A673 (cell line): Measurements from ENCODE around the gene MC3R. TPM values are rescaled to one million over a fixed set of nuclear protein-coding genes. Genes with fewer than 3 reads are reported as not detected.

Experiments used
- BruUV-seq: library from RNA; stranded (reverse); fragments of 400-500 nt; replicated peaks from 2 replicates; lab custom pipeline; 2021; lab: Mats Ljungman, UMichigan
- CTCF ChIA-PET: fragments of 300-600 bp; sonication (Branson Sonifier 250); formaldehyde crosslinking; loops from one replicate; lab custom pipeline; 2022; ENCODE audit warnings: antibody characterized with exemption; lab: Charles Lee
- POLR2A ChIA-PET: fragments of 300-600 bp; sonication (Branson Sonifier 250); formaldehyde crosslinking; loops from one replicate; lab custom pipeline; 2022; ENCODE audit warnings: antibody characterized with exemption; ENCODE audit not compliant: low non-redundant PET; lab: Charles Lee
- DNase-seq: peaks from one replicate; pipeline ENCODE4 v3.0.0-alpha.2; 2015; ENCODE audit warnings: low spot score
- H3K27ac ChIP-seq: fragments of 200-600 bp; sonication (generic); 2 replicates; pipeline ENCODE4 v1.5.1; 2016; ENCODE audit warnings: mixed run types, low read depth, mild to moderate bottlenecking, mixed read lengths, antibody characterized with exemption, low read length; ENCODE audit not compliant: poor library complexity, severe bottlenecking
- H3K27me3 ChIP-seq: fragments of 200-600 bp; sonication (generic); replicated peaks from 2 replicates; pipeline ENCODE4 v1.6.1; 2017; ENCODE audit warnings: mixed run types, low read depth, mild to moderate bottlenecking, mixed read lengths, antibody characterized with exemption, low read length; ENCODE audit not compliant: insufficient read depth, poor library complexity
- H3K36me3 ChIP-seq: fragments of 200-600 bp; sonication (generic); 2 replicates; pipeline ENCODE4 v1.6.1; 2016; ENCODE audit warnings: mixed run types, mild to moderate bottlenecking, mixed read lengths, antibody characterized with exemption, low read length; ENCODE audit not compliant: insufficient read depth, poor library complexity, severe bottlenecking
- H3K4me1 ChIP-seq: fragments of 200-600 bp; sonication (generic); 2 replicates; pipeline ENCODE4 v1.6.1; 2017; ENCODE audit warnings: mixed run types, mild to moderate bottlenecking, mixed read lengths, antibody characterized with exemption, low read length; ENCODE audit not compliant: insufficient read depth, poor library complexity, severe bottlenecking
- H3K4me3 ChIP-seq: fragments of 200-600 bp; sonication (generic); 2 replicates; pipeline ENCODE4 v1.5.1; 2016; ENCODE audit warnings: low read depth, mixed run types, mild to moderate bottlenecking, mixed read lengths, low read length; ENCODE audit not compliant: poor library complexity, severe bottlenecking
- H3K9me3 ChIP-seq: fragments of 200-600 bp; sonication (generic); 2 replicates; pipeline ENCODE4 v1.6.1; 2016; ENCODE audit warnings: mixed run types, low read depth, mild to moderate bottlenecking, mixed read lengths, antibody characterized with exemption, low read length; ENCODE audit not compliant: poor library complexity, severe bottlenecking
- CTCF ChIP-seq: fragments of 300-800, 200-600 bp; sonication (generic); conservative IDR thresholded peaks from 2 replicates; pipeline ENCODE4 v1.5.1; 2017; ENCODE audit warnings: low read depth, mild to moderate bottlenecking, antibody characterized with exemption, low read length, moderate library complexity, mixed read lengths
- EZH2 ChIP-seq: fragments of 200-600 bp; sonication (generic); IDR thresholded peaks from 2 replicates; pipeline ENCODE4 v1.6.1; 2017; ENCODE audit warnings: borderline replicate concordance, low read depth, mild to moderate bottlenecking, mixed read lengths, antibody characterized with exemption, low read length; ENCODE audit not compliant: poor library complexity, severe bottlenecking
- intact Hi-C: fragments of 100-400 bp; cut with micrococcal nuclease; formaldehyde crosslinking; loops from one replicate; pipeline ENCODE4 v1.10.0; 2022; ENCODE audit not compliant: unreplicated experiment
- total RNA-seq: library from RNA; stranded (reverse); gene quantifications from 2 replicates; pipeline ENCODE4 v1.2.3, GENCODE V29; 2021

The MC3R gene
- total RNA-seq, 1 experiment from 2014 or later: not detected

GRCh38 chr20:56222945-56223344, 25.6 kb upstream of the MC3R start:
- TF ChIP-seq EZH2: no peak
- no peak for TF ChIP-seq CTCF
- Histone ChIP-seq H3K4me1 (no peaks in the 10 kb centered on the region), H3K36me3 (no peaks in the 10 kb centered on the region), H3K27ac (no peak overlapping the region), H3K4me3 (no peak overlapping the region), H3K9me3 (no peaks in the 10 kb centered on the region), H3K27me3 (no peaks in the 10 kb centered on the region)
- no peak for DNase-seq
- no TSS peak for BruUV-seq
- intact Hi-C loops: no loop called here
- ChIA-PET POLR2A (no interaction called here), CTCF (no interaction called here)

- H3K9me3 ChIP-seq: no peaks in the 10 kb centered on the region
Measured at GRCh38 chr20:56223352-56223751, 25.2 kb upstream of the MC3R start.

GRCh38 chr20:56228021-56228420, 20.5 kb upstream of the MC3R start:
- Histone ChIP-seq H3K4me1 (no peaks in the 10 kb centered on the region), H3K4me3 (no peak overlapping the region), H3K36me3 (no peaks in the 10 kb centered on the region), H3K9me3 (no peaks in the 10 kb centered on the region), H3K27me3 (no peaks in the 10 kb centered on the region), H3K27ac (no peak overlapping the region)
- BruUV-seq: no TSS peak
- TF ChIP-seq CTCF: no peak
- TF ChIP-seq EZH2: no peak
- POLR2A ChIA-PET: interaction anchor here (0.5 kb wide), 1 partner anchor 1620 kb away, joined by 3 read pairs; no protein-coding TSS in a partner anchor
- DNase-seq: no peak
- intact Hi-C loops: no loop called here
- CTCF ChIA-PET: no interaction called here

More at GRCh38 chr20:56223352-56223751, 25.2 kb upstream of the MC3R start:
- Histone ChIP-seq H3K36me3 (no peaks in the 10 kb centered on the region), H3K27ac (no peak overlapping the region), H3K27me3 (no peaks in the 10 kb centered on the region), H3K4me1 (no peaks in the 10 kb centered on the region), H3K4me3 (no peak overlapping the region)
- TF ChIP-seq CTCF (no peak), EZH2 (no peak)
- POLR2A ChIA-PET: no interaction called here
- no peak for DNase-seq
- CTCF ChIA-PET: no interaction called here
- intact Hi-C loops: no loop called here
- no TSS peak for BruUV-seq
